ENCODE results near the gene RNMT.

RNMT gene

GRCh38 chr18:13716916-13717315 is 9.6 kb upstream of the RNMT start:
- no peak for DNase-seq (ENCODE audit: low read depth)
- no peak overlapping the region for H3K4me3 ChIP-seq (ENCODE audit: low read depth, low read length)
- TF ChIP-seq CTCF (IDR thresholded peaks at IDR 0.05; ENCODE audit: low read depth, low read length, missing control alignments) = no peak

GRCh38 chr18:13720123-13720522 is 6.3 kb upstream of the RNMT start:
- no peak overlapping the region for H3K4me3 ChIP-seq (ENCODE audit: low read depth, low read length)
- TF ChIP-seq CTCF (IDR thresholded peaks at IDR 0.05; ENCODE audit: low read depth, low read length, missing control alignments) = no peak
- DNase-seq (ENCODE audit: low read depth) = no peak

- DNase-seq (ENCODE audit: low read depth) = no peak
- TF ChIP-seq CTCF (IDR thresholded peaks at IDR 0.05; ENCODE audit: low read depth, low read length, missing control alignments) = no peak
- no peak overlapping the region for H3K4me3 ChIP-seq (ENCODE audit: low read depth, low read length)
Observed at GRCh38 chr18:13720847-13721246, 5.6 kb upstream of the RNMT start.

- no peak for TF ChIP-seq CTCF (IDR thresholded peaks at IDR 0.05; ENCODE audit: low read depth, low read length, missing control alignments)
- H3K4me3 ChIP-seq (ENCODE audit: low read depth, low read length) = peak overlapping the region; percentile 89
- peak; percentile 10 for DNase-seq (ENCODE audit: low read depth)
Observed at GRCh38 chr18:13725566-13726231, 774 bp upstream of the RNMT start.

- peak overlapping the region; percentile 89 for H3K4me3 ChIP-seq (ENCODE audit: low read depth, low read length)
- no peak for TF ChIP-seq CTCF (IDR thresholded peaks at IDR 0.05; ENCODE audit: low read depth, low read length, missing control alignments)
- DNase-seq (ENCODE audit: low read depth) = peak; percentile 1
Observed at GRCh38 chr18:13726972-13727331, 479 bp downstream of the RNMT start.

GRCh38 chr18:13730481-13730880 is 4.0 kb downstream of the RNMT start:
- H3K4me3 ChIP-seq (ENCODE audit: low read depth, low read length) = no peak overlapping the region
- no peak for TF ChIP-seq CTCF (IDR thresholded peaks at IDR 0.05; ENCODE audit: low read depth, low read length, missing control alignments)
- no peak for DNase-seq (ENCODE audit: low read depth)

GRCh38 chr18:13735681-13736080 is 9.2 kb downstream of the RNMT start:
- no peak for DNase-seq (ENCODE audit: low read depth)
- TF ChIP-seq CTCF (IDR thresholded peaks at IDR 0.05; ENCODE audit: low read depth, low read length, missing control alignments) = no peak
- no peak overlapping the region for H3K4me3 ChIP-seq (ENCODE audit: low read depth, low read length)
